GM19238 (cell line): ENCODE results near the gene ASPHD1.
"Not testable (repeated sequence)": the region's sequence is repeated elsewhere in the genome, so short reads cannot be mapped to it uniquely, and the experiment has no call there.

Source experiments
- DNase-seq: peaks from one replicate; pipeline ENCODE4 v3.0.0; 2011; ENCODE audit warnings: low spot score; ENCODE audit not compliant: insufficient read length

ASPHD1 gene

DNA sequence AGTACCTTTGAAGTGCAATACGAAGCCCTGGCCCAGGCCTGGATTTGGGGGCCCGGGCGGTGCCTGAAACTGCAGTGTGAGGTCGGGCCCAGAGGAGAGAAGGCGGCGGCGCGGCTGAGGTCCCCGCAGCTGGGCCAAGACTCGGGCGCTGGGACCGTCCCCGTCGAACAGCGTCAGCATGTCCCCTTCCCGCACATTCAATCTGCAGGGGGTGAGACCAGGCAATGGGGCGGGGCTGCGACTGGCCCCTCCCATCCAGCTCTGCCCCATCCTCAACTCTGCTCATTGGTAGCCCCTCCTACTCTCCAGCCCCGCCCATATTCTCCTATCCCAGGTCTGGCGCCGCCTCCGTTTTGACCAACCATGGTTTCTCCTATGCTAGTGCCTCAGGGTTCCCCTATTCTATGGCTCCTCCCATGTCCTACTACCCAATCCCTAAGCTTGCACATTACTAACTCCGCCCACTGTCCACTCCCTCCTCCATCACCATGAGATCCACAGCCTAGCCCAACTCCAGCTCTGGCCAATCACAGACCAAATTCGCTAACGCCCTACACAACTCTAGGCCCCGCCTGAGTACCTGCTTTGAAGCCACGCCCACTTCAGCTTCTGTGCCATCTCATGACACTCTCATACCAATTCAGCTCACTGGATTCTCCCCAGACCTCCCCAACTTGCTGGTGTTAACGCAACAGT lies 22.9 kb upstream of the ASPHD1 start:
- DNase-seq: no peak

DNA sequence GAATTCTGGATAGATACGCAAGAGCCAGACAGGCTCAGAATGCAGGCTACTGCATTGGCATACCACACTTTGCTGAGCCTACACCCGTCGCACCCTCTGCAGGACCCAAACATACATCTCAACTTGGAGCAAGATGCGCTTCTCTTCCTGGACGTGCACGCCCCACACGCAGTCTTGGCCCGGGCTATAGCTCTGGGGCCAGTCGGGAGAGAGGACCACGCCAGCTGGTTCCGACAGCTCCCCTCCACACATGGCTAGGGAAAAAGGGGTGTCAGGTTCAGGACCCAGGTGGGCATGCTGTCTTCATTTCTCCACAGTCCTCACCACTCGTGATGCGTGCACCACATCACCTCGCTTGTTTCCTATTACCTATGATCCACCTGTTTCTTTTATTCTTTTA lies 22.1 kb upstream of the ASPHD1 start:
- DNase-seq: no peak

DNA sequence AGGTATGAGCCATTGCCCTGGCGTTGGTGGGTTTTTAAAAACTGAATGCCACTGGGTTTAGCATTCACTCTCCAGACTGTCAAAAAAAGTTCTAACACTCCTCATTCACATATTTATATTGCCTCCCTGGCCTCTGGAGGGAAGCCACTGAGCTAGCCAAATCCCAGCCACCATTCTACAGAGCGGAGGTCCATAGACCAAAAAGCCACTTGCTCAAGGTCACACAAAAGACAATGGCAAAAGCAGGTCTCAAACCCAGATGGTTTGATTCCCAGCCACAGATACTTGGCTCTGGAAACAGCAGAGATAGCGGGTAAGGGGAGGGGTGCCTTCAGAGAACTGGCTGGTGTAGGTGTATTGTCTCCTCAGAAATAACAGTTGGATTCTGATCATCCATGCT lies 19.2 kb upstream of the ASPHD1 start:
- DNase-seq: no peak

DNA sequence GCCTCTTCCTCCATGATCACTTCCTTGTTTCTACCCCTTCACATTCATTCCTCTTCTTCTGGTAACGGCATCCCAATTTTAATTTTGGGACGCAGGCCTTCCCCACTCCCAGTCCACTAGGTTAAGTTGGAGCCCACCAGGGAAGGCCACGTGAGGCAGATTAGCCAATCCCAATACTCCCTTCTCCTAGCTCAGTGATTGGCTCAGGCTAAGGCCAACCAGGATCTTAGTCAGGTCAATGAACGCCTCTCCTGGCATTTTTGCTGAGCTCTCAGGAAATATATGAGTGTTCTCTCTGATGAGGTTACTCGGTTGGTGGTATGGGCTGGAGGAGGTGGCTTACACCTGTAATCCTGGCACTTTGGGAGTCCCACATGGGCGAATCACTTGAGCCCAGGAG lies 16.3 kb upstream of the ASPHD1 start:
- DNase-seq: no peak

DNA sequence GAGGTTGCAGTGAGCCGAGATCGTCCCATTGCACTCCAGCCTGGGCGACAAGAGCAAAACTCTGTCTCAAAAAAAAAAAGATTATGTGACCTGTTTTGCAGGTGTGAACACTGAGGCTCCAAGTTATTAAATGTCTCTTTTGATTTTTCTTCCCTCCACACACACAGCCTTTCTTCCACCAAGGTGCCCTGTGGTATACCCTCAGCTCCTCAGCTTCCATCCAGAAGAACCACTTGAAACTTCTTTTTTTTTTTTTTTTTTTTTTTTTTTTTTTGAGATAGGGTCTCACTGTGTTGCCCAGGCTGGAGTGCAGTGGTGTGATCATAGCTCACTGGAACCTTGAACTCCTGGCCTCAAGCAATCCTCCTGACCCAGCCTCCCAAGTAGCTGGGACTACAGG lies 10.9 kb upstream of the ASPHD1 start:
- not testable (repeated sequence) for DNase-seq

DNA sequence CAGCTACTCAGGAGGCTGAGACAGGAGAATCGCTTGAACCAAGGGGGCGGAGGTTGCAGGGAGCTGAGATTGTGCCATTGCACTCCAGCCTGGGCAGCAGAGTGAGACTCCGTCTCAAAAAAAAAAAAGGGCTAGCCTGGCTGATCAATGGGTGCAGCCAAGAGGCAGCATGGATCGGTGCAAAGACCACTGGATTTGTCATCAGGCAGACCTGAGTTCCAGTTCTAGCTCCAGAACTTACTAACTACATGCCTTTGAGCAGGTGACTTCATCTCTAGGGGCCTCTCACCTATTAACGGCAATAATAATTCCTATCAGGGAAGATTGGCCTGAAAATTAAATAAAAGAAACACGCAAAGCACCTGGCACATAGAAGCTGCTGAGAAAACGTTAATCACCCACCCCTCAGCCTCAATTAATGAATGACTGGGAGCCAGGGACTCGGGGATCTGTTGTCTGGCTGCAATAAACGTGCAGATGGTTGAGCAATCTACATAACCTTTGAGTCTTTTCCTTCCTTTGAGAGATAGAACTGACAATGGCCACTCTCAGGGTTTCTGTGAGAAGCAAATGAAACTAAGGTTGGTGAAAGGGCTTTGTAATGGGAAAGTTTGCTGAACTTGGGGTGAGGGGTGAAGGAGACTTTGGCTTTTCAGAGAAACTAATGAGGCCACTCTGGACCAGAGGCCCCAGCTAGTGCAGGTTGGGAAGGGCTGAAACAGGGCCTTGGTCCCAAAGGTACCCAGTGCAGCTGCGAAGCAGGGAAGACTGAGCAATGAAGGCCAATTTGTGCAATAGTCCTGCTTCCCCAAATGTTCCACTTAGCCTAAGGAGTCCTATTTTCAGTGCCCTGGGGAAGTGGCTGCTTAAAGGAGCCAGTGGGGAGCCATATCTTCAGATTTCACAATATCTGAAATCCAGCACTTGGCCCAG lies 8.5 kb upstream of the ASPHD1 start:
- DNase-seq: no peak

DNA sequence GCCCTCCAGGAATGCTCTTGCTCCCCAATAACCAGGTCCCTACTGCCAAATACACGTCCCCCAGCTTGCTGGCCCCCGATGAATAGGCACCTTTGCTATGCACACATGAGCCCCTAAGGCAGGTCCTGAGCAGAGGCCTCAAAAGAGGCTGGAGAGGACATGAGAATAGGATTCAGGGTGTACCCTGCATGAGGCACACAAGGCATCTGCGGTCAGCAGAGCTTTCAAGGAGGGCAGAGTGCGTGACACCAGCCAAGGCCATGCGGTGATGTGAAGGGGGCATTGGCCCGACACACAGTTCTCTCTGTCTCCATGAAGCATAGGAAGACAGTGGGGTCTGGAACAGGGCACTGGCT lies 7.9 kb upstream of the ASPHD1 start:
- DNase-seq: no peak

DNA sequence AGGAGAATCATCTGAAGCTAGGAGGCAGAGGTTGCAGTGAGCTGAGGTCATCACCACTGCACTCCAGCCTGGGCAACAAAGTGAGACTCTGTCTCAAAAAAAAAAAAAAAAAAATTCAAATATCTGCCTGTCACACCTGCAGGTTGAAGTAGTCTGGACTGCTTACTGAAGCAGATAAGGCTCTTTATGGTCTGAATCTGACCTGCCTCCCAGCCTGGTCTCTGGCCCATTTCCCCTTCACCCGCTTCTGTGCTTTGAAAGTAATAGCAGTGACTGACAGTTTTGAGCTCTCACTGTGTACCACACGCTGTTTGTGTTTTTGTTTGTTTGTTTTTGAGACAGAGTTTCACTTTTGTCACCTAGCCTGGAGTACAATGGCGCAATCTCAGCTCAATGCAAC lies 6.7 kb upstream of the ASPHD1 start:
- DNase-seq: no peak

DNA sequence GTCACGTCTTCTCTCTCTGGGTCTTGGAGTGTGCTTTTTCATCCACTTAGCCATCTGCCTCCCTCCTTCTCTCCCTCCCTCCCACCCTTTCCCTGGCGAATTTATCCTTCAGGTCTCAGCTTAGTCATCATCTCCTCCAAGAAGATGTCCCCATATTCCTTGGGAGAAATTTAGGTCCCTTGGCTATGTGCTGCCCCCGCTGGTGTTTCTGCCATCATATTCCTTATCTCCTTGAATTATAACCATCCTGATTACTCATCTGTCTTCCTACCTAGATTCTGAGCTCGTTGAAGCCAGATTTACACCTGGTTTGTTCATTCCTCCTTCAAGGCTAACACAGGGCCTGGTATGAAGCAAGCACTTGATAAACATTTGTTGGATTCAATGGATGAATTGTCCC lies 5.9 kb upstream of the ASPHD1 start:
- no peak for DNase-seq

DNA sequence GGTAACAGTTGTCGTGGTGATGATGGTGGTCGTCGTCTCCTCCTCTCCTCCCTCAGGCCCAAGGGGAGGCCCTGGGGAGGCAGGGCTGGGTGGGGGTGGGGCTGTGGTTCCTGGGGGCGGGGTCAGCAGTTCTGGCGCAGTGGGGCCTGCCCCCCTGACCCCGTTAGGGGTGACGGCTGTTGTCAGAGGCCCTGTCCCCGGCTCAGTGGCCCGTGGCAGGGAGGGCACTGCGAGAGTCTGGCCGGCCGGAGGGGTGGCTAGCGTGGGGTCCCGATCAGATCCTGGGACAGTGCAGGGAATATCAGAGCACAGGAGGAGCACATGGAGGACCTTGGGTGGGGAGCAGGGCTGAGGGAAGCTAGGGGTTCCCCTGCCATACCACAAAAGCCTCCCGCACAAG lies 3.4 kb upstream of the ASPHD1 start:
- no peak for DNase-seq

DNA sequence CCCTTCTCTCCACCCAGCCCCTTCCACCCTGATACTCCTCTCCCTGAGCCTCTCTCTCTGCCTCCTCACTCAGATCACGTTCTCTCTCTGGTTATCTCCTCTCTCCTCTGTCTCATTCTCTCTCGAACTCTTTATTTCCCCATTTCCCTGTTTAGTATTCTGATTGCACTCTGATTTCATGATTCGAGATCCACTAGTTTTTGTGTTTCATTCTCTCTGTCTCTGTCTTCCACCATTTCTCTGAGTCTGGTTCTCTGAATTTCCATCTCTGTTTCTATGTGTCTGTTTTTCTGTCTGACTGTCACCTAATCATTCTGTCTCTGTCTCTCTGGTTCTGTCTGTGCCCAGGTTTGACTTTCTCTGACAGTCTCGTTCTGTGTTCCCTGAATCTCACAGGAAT lies 3.0 kb upstream of the ASPHD1 start:
- DNase-seq: no peak

DNA sequence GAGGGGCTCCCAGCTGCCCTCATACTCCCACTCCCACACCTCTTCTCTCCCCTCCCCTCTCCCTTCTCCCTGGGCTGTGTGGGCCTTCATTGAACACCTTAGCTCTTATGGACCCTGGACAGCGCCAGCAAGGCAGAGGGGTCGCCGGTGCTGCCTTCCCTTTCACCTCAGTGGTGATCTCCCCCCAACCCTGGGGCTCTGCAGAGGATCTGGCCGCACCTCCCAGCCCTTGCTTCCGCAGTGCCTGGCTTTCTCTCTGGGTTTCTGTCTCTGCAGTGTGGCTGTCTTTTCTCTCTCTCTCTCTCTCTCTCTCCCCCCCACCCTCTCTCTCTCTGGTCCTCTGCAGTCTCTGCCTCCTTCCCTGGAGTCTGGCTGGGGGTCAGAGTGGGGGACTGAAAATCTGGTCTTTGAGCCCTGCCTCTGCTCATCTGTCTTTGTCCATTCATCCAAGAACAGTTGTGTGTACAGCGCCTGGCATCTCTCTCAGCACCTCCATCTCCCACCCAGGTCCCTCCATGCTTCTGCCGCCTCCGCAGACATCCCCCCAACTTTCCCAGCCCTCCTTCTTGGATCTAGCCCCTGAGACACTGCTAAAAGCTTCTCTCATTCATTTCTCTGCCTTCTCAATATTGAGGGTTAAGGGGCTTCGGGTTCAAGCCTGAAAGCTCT lies 2.0 kb upstream of the ASPHD1 start:
- DNase-seq: no peak

DNA sequence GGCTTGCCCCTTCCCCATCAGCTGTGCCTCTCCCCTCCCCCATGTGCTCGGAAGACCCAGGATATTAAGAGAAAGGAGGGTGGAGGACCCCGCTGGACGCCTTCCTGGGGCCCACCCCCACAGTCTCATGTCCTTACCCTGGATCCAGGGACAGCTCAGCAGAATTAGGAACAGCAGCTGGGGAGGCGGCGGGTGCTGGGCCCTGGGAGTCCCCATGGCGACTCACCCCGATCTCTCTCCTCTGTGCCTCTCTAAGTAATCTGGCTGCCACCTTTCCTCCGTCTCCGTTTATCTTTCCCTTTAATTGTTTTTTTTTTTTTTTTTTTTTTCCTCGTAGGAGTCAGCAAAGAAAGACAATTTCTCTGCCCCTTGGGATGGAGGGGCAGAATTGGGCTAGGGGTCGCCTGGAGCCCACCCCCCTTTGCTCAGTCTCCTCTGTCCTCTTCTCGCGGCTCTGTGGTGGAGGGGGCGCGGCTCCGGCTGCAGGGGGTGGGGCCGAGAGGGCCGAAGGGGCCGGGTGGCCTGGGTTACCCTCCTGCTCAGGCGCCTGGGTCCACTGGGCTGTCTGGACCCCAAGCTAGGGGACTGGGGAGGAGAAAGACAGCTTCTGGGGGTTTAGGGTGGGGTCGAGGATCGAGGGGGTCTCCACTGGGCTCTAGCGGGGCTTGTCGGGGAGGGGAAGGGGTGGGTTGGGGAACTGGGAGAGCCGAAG lies 1.3 kb upstream of the ASPHD1 start:
- DNase-seq: no peak

DNA sequence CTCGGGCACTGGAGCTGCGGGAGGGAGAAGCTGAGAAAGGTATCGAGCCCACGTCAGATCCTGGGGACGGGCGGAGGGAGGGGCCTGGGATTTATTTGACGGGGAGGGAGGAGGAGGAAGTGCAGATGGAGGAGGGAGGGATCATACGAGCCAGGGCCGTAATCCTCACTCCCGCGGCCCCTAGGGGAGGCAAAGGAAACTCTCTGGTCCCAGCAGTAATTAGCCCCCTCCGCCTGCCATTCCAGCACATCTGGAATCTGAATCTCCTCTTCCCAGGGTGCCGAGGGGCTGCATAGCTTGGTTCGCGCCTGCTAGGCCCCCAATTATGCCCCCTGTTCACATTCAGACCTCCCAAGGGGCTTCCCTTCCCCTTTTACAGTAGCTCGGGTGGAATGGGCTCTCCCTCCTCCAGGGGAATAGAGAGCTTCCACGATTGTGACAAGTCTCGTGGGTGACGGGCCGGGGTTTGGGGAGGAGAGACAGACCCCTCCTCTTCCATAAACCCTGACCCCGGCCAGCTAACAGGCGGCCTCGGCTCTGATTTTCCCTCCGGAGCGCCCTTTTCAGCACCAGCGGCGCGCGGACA lies 679 bp upstream of the ASPHD1 start, which contains the start of gene SEZ6L2:
TSS of gene SEZ6L2 (minus strand) at position 35 of the 586 bp plus-strand sequence. CDS start 531 bp downstream, outside the sequence.
- no peak for DNase-seq

DNA sequence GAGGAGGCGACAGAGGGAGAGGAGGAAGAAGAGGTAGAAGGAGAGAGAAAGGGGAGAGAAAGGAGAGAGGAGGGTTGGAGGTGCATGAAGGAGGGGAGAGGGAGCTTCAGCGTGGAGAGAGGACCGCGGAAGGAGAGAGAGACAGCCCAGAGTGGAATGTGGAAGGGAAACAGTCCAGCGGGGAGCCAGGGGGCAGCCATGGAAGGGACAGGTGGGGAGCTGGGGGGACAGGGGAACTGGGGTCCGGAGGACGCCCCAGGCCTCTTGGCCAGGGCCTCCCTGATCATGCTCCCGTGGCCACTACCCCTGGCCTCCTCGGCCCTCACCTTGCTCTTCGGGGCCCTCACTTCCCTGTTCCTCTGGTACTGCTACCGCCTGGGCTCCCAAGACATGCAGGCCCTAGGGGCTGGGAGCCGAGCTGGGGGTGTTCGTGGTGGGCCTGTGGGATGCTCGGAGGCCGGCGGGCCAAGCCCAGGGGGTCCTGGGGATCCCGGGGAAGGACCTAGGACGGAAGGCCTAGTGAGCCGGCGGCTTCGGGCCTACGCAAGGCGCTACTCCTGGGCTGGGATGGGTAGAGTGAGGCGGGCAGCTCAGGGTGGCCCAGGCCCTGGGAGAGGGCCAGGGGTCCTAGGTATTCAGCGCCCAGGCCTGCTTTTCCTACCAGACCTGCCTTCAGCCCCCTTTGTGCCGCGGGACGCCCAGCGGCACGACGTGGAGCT lies 759 bp downstream of the ASPHD1 start:
- DNase-seq: no peak

DNA sequence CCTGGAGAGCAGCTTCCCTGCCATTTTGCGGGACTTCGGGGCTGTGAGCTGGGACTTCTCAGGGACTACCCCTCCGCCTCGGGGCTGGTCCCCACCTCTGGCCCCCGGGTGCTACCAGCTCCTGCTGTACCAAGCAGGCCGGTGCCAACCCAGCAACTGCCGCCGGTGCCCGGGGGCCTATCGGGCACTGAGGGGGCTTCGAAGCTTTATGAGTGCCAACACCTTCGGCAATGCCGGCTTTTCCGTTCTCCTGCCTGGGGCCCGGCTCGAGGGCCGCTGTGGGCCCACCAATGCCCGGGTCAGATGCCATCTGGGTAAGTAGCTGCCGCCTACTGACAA lies 1.3 kb downstream of the ASPHD1 start:
- no peak for DNase-seq

DNA sequence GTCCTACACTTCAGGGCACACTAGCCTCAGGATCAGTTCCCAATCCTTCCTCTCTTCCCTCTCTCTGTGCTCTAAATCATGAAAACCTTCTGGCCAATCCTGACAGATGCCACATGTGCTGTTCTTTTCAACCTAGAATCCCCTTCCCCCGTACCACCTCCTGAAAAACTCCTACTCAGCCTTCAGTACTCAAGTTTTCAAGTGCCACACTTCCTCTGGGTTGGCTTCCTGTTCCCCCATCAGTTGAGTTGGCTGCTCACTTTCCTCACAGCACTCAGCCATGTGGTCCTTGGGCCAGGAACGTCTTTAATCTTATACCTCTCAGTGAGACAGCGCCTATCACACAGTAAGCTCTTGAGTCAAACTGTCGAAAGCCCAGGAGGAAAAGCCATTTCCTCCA lies 3.3 kb downstream of the ASPHD1 start:
- no peak for DNase-seq

DNA sequence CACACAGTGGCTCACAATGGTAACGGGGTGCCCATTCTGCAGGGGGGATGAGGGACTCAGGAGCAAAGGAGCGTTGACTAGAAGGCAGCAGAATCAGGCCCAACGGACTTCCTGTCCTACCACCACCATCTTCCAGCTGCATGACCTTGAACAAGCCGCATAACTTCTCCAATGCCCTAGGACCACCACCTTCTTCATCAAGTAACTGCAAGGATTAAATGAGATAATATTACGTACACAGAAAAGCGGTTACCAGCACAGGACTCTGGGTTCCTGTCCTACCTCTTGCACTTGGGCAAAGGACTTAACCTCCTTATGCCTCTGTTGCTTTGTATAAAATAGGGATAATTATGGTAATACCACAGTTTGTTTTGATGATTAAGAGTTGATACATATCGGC lies 4.7 kb downstream of the ASPHD1 start:
- no peak for DNase-seq

DNA sequence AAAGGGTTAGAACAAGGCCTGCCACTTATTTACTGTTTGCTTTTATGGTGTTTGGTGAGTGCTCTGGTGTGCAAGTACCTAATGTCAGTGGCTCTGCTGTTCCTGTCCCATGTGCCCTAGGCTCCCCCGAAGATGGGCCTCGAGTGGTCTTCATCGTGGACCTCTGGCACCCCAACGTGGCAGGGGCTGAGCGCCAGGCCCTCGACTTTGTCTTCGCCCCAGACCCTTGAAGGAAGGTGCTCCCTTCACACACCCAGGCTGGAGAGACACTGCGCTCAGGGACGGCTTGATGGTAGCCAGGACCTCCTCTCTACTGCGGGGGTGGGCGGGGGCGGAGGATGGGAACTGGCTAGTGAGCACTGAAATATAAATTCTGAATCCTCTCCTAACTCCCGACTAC lies 5.4 kb downstream of the ASPHD1 start:
- DNase-seq: no peak

DNA sequence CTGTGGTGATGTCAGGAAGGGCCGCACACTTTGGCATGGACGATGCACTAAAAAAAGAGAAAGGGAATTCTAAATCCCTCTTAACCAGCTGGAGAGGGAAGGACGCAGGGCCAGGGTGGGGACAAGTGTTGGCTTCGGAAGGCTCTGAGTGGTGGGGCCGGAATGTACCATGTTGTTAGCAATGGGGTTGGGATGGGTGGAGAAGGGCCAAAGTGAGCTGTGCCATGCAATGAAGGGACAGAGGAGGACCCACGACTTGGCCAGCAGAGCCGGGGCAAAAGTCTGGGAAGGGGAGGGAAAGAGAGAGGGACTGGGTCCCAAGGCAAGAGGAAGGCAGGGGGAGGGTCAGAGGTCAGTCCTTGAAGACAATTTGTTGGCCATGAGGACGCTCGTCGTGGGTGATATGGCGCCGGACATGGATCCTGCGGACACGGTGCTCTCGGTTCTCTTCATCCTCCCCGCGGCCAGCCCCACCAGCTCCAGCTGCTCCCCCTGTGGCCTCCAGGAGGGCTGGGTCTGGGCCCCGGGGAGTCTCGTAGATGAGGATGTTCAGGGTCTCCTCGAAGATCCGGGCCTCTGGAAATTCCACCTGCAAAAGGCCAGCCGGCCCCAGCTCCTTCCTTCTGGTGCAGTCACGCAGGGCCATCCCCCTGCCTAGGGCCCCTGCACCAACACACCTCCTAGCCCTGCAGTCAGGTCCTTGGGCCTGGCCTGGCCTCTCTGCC lies 6.4 kb downstream of the ASPHD1 start:
- DNase-seq: no peak
